PC-3 (cell line): ENCODE data around the gene TNS3. TPM values are rescaled to one million over a fixed set of nuclear protein-coding genes. Genes with fewer than 3 reads are reported as not detected.

ENCODE experiments used
- ATAC-seq: fragments of 200-7000 bp; cut with Tn5 transposase; 2 replicates; pipeline ENCODE4 v1.9.1; 2020; ENCODE audit warnings: mild to moderate bottlenecking, moderate library complexity
- BruUV-seq: library from RNA; stranded (reverse); fragments of 400-500 nt; replicated peaks from 2 replicates; lab custom pipeline; 2021; lab: Mats Ljungman, UMichigan
- CTCF ChIA-PET: fragments of 300-600 bp; sonication (Branson Sonifier 250); formaldehyde crosslinking; loops from one replicate; lab custom pipeline; 2022; ENCODE audit warnings: antibody characterized with exemption; lab: Charles Lee
- POLR2A ChIA-PET: fragments of 300-600 bp; sonication (Branson Sonifier 250); formaldehyde crosslinking; loops from one replicate; lab custom pipeline; 2022; ENCODE audit warnings: antibody characterized with exemption; ENCODE audit not compliant: unreplicated experiment; lab: Charles Lee
- DNase-seq: peaks from one replicate; pipeline ENCODE4 v3.0.0-alpha.2; 2015
- H2AFZ ChIP-seq: fragments of 300-600 bp; sonication (generic); 2 replicates; pipeline ENCODE4 v1.6.0; 2016; ENCODE audit warnings: antibody characterized with exemption, low read length
- H3F3A ChIP-seq: fragments of 300-600 bp; sonication (generic); one replicate; pipeline ENCODE4 v1.6.0; 2017; ENCODE audit warnings: antibody characterized with exemption, low read length, control low read depth, mild to moderate bottlenecking; ENCODE audit not compliant: unreplicated experiment
- H3K27ac ChIP-seq: fragments of 300-600 bp; sonication (generic); 2 replicates; pipeline ENCODE4 v1.5.1; 2016; ENCODE audit warnings: mild to moderate bottlenecking, low read length
- H3K27me3 ChIP-seq: fragments of 300-600 bp; sonication (generic); 2 replicates; pipeline ENCODE4 v1.6.1; 2016; ENCODE audit warnings: low read length, mixed read lengths
- H3K36me3 ChIP-seq: fragments of 300-600 bp; sonication (generic); 2 replicates; pipeline ENCODE4 v1.6.1; 2016; ENCODE audit warnings: low read depth, mixed run types, low read length, mixed read lengths
- H3K4me1 ChIP-seq: fragments of 300-600 bp; sonication (generic); 2 replicates; pipeline ENCODE4 v1.5.1; 2016; ENCODE audit warnings: low read length; ENCODE audit not compliant: insufficient read depth
- H3K4me2 ChIP-seq: fragments of 300-600 bp; sonication (generic); 2 replicates; pipeline ENCODE4 v1.6.0; 2016; ENCODE audit warnings: low read length
- H3K4me3 ChIP-seq: fragments of 300-600 bp; sonication (generic); 2 replicates; pipeline ENCODE4 v1.5.1; 2016; ENCODE audit warnings: mild to moderate bottlenecking, low read length, mixed read lengths
- H3K79me2 ChIP-seq: fragments of 300-600 bp; sonication (generic); 2 replicates; pipeline ENCODE4 v1.6.1; 2017; ENCODE audit warnings: low read length, mixed read lengths
- H3K9ac ChIP-seq: fragments of 300-600 bp; sonication (generic); 2 replicates; pipeline ENCODE4 v1.6.0; 2016; ENCODE audit warnings: mild to moderate bottlenecking, low read length
- H3K9me2 ChIP-seq: fragments of 300-600 bp; sonication (generic); replicated peaks from 2 replicates; pipeline ENCODE4 v1.6.1; 2016; ENCODE audit warnings: mixed run types, low read length, mixed read lengths
- H3K9me3 ChIP-seq: fragments of 300-600 bp; sonication (generic); 2 replicates; pipeline ENCODE4 v1.6.1; 2016; ENCODE audit warnings: low read length, mixed read lengths
- H4K20me1 ChIP-seq: fragments of 300-600 bp; sonication (generic); 2 replicates; pipeline ENCODE4 v1.6.1; 2016; ENCODE audit warnings: low read length, mixed read lengths
- EZH2 ChIP-seq: fragments of 300-600 bp; sonication (generic); IDR thresholded peaks from one replicate; pipeline ENCODE4 v1.6.1; 2017; ENCODE audit warnings: antibody characterized with exemption, mild to moderate bottlenecking, low read length; ENCODE audit not compliant: unreplicated experiment
- EZH2phosphoT487 ChIP-seq: fragments of 300-600 bp; sonication (generic); IDR thresholded peaks from 2 replicates; pipeline ENCODE4 v1.6.1; 2018; ENCODE audit warnings: mild to moderate bottlenecking, antibody characterized with exemption, low read length, borderline replicate concordance
- intact Hi-C: fragments of 100-400 bp; cut with micrococcal nuclease; formaldehyde crosslinking; loops from 2 replicates; pipeline ENCODE4 v1.9.0; 2023
- total RNA-seq: library from RNA; depleted of rRNA; stranded (reverse); fragments of >200 nt; gene quantifications from 2 replicates; pipeline ENCODE4 v1.2.3, GENCODE V29; 2014
- TF ChIP-seq, protein P1 (sequence below): fragments of 300-600 bp; sonication (generic); conservative IDR thresholded peaks from 2 replicates; pipeline ENCODE4 v1.5.1; 2017; ENCODE audit warnings: antibody characterized with exemption, low read depth, mild to moderate bottlenecking, low read length

The TNS3 gene
- total RNA-seq, 1 experiment from 2014 or later, result 72.3 TPM

- Histone ChIP-seq H3F3A (no peaks in the 10 kb centered on the region), H3K9me3 (no peaks in the 10 kb centered on the region), H3K9me2 (no peaks in the 10 kb centered on the region), H2AFZ (no peak overlapping the region), H3K9ac (no peak overlapping the region), H3K4me3 (no peak overlapping the region), H3K4me2 (peak overlapping the region; percentile 30), H3K27ac (no peak overlapping the region), H3K27me3 (no peaks in the 10 kb centered on the region), H3K4me1 (peaks cover 9% of the 10 kb centered on the region), H3K79me2 (no peaks in the 10 kb centered on the region), H4K20me1 (no peaks in the 10 kb centered on the region), H3K36me3 (no peaks in the 10 kb centered on the region)
- ChIA-PET POLR2A (no interaction called here), CTCF (interaction anchor here (0.5 to 1.3 kb wide), 15 partner anchors 13 to 1085 kb away, joined by 3 to 11 read pairs (median 4); no protein-coding TSS in a partner anchor)
- ATAC-seq (peak; percentile 85), DNase-seq (peak; percentile 80)
- TF ChIP-seq, protein P1, sequence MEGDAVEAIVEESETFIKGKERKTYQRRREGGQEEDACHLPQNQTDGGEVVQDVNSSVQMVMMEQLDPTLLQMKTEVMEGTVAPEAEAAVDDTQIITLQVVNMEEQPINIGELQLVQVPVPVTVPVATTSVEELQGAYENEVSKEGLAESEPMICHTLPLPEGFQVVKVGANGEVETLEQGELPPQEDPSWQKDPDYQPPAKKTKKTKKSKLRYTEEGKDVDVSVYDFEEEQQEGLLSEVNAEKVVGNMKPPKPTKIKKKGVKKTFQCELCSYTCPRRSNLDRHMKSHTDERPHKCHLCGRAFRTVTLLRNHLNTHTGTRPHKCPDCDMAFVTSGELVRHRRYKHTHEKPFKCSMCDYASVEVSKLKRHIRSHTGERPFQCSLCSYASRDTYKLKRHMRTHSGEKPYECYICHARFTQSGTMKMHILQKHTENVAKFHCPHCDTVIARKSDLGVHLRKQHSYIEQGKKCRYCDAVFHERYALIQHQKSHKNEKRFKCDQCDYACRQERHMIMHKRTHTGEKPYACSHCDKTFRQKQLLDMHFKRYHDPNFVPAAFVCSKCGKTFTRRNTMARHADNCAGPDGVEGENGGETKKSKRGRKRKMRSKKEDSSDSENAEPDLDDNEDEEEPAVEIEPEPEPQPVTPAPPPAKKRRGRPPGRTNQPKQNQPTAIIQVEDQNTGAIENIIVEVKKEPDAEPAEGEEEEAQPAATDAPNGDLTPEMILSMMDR, result peak; percentile 94
- TF ChIP-seq EZH2 (no peak), EZH2phosphoT487 (no peak)
- BruUV-seq, result no TSS peak
- intact Hi-C loops, result loop anchor here (1.0 to 10.0 kb wide), 7 partner anchors 71 to 679 kb away; partner anchors contain the start of genes PKD1L1 and TNS3
Measured at GRCh38 chr7:47266131-47266706, 315.7 kb downstream of the TNS3 start.

- TF ChIP-seq EZH2 (no peak), EZH2phosphoT487 (no peak)
- TF ChIP-seq, protein P1, result no peak
- Histone ChIP-seq H3K4me1 (peaks cover 9% of the 10 kb centered on the region), H3K27ac (no peak overlapping the region), H3K4me2 (no peak overlapping the region), H3F3A (no peaks in the 10 kb centered on the region), H2AFZ (no peak overlapping the region), H3K9ac (no peak overlapping the region), H3K79me2 (no peaks in the 10 kb centered on the region), H3K36me3 (no peaks in the 10 kb centered on the region), H3K4me3 (no peak overlapping the region), H3K27me3 (no peaks in the 10 kb centered on the region), H4K20me1 (no peaks in the 10 kb centered on the region), H3K9me3 (no peaks in the 10 kb centered on the region), H3K9me2 (no peaks in the 10 kb centered on the region)
- POLR2A ChIA-PET, result no interaction called here
- intact Hi-C loops, result loop anchor here (1.0 to 10.0 kb wide), 7 partner anchors 72 to 679 kb away; partner anchors contain the start of genes PKD1L1 and TNS3
- BruUV-seq, result no TSS peak
- CTCF ChIA-PET, result interaction anchor here (0.6 to 1.3 kb wide), 10 partner anchors 12 to 1085 kb away, joined by 3 to 11 read pairs (median 6); no protein-coding TSS in a partner anchor
- ATAC-seq (no peak), DNase-seq (no peak)
Measured at GRCh38 chr7:47265621-47266020, 316.3 kb downstream of the TNS3 start.
